CD4-positive, alpha-beta T cell treated with Interleukin-4 for 4 hours (primary cell): Measurements from ENCODE around the gene CPED1.
"Not testable (repeated sequence)": the region's sequence is repeated elsewhere in the genome, so short reads cannot be mapped to it uniquely, and the experiment has no call there.

Experiments used
- DNase-seq: peaks from one replicate; pipeline ENCODE4 v3.0.0-alpha.2; 2020

Gene CPED1

GRCh38 chr7:121269798-121270197 is 281.3 kb downstream of the CPED1 start:
- DNase-seq, result no peak

GRCh38 chr7:121271098-121271497 is 282.6 kb downstream of the CPED1 start:
- no peak for DNase-seq

- no peak for DNase-seq
Observed at GRCh38 chr7:121271916-121272315, 283.4 kb downstream of the CPED1 start.

- no peak for DNase-seq
Observed at GRCh38 chr7:121272676-121273075, 284.2 kb downstream of the CPED1 start.

GRCh38 chr7:121273467-121274167 is 285.1 kb downstream of the CPED1 start:
- DNase-seq, result no peak

GRCh38 chr7:121274467-121274866 is 286.0 kb downstream of the CPED1 start:
- DNase-seq, result no peak

GRCh38 chr7:121275204-121275603 is 286.7 kb downstream of the CPED1 start:
- DNase-seq, result no peak

- DNase-seq, result no peak
Observed at GRCh38 chr7:121276313-121276712, 287.8 kb downstream of the CPED1 start.

GRCh38 chr7:121278120-121279021 is 289.9 kb downstream of the CPED1 start:
- DNase-seq, result no peak

GRCh38 chr7:121279060-121279620 is 290.6 kb downstream of the CPED1 start:
- no peak for DNase-seq

- no peak for DNase-seq
Observed at GRCh38 chr7:121279822-121280221, 291.3 kb downstream of the CPED1 start.

- DNase-seq, result no peak
Observed at GRCh38 chr7:121280656-121281055, 292.1 kb downstream of the CPED1 start.

GRCh38 chr7:121282129-121282528 is 293.6 kb downstream of the CPED1 start:
- no peak for DNase-seq

GRCh38 chr7:121285066-121285667 is 296.7 kb downstream of the CPED1 start:
- DNase-seq, result no peak

- DNase-seq, result no peak
Observed at GRCh38 chr7:121286186-121286585, 297.7 kb downstream of the CPED1 start.

GRCh38 chr7:121286742-121287734 is 298.5 kb downstream of the CPED1 start:
- no peak for DNase-seq

GRCh38 chr7:121288894-121289293 is 300.4 kb downstream of the CPED1 start:
- DNase-seq, result no peak

GRCh38 chr7:121289930-121290329 is 301.4 kb downstream of the CPED1 start:
- DNase-seq, result not testable (repeated sequence)

- no peak for DNase-seq
Observed at GRCh38 chr7:121294448-121294992, 306.0 kb downstream of the CPED1 start.

GRCh38 chr7:121297843-121298242 is 309.3 kb downstream of the CPED1 start:
- DNase-seq, result no peak

GRCh38 chr7:121298831-121299239 is 310.3 kb downstream of the CPED1 start:
- DNase-seq, result no peak
